ENCODE data around the gene UGT1A1.

Gene UGT1A1

DNA sequence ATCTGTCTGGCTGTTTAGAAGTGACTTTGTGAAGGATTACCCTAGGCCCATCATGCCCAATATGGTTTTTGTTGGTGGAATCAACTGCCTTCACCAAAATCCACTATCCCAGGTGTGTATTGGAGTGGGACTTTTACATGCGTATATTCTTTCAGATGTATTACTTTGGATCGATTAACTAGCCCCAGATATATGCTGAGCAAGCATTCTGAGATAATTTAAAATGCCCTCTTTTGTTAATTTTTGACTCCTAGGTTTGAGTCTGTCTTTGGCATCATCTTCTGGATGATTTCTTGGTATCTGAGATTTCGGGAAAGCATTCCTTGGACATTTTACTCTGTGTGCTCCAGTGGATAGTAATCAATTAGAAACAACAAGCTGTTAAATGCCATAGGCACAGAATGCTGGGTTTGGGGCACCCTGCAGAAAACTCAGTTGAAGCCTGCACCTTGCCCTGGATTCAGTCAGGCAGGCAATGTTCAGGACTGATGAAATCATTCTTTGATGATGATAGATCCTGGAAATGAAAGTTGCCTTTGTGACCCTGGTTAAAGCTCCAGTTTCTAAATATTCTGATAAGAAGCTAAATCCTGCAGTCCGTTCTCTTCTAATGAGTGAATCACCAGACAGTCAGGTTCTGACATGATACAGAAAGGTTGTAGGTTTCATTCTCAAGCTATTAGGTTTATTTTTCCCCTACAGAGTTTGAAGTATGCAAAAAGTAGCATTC lies 1.1 kb downstream of the UGT1A1 start:
- TF ChIP-seq, protein P1, sequence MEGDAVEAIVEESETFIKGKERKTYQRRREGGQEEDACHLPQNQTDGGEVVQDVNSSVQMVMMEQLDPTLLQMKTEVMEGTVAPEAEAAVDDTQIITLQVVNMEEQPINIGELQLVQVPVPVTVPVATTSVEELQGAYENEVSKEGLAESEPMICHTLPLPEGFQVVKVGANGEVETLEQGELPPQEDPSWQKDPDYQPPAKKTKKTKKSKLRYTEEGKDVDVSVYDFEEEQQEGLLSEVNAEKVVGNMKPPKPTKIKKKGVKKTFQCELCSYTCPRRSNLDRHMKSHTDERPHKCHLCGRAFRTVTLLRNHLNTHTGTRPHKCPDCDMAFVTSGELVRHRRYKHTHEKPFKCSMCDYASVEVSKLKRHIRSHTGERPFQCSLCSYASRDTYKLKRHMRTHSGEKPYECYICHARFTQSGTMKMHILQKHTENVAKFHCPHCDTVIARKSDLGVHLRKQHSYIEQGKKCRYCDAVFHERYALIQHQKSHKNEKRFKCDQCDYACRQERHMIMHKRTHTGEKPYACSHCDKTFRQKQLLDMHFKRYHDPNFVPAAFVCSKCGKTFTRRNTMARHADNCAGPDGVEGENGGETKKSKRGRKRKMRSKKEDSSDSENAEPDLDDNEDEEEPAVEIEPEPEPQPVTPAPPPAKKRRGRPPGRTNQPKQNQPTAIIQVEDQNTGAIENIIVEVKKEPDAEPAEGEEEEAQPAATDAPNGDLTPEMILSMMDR (IDR thresholded peaks at IDR 0.05; ENCODE audit: low read depth, low read length): no peak
- in situ Hi-C loops (cut with HindIII; ENCODE audit: low sequenced_read_pairs): no loop called here
- no peak overlapping the region for H3K4me3 ChIP-seq (ENCODE audit: low read depth, low read length)
- no peak for DNase-seq (ENCODE audit: low read depth, low spot score)

DNA sequence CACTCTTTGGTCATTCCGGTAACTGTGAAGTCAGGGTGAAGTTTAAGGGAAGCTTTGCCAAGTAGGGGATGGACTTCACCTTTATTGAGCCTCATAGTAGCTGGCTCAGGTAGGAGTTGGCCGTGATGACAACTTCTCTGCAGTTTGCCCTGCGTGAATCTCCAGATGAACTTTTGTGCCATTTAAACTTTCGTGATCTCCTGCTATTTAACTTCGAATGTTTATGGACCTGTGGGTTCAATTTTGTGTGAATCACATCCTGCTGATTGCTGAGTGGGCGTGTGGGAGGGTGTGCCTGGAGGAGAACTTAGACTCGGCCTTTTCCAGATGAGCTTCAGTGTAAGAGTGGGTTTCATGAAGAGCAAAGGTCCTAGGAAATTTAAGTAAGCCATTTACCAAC lies 4.2 kb downstream of the UGT1A1 start:
- TF ChIP-seq, protein P1 (IDR thresholded peaks at IDR 0.05; ENCODE audit: low read depth, low read length): no peak
- no peak overlapping the region for H3K4me3 ChIP-seq (ENCODE audit: low read depth, low read length)
- in situ Hi-C loops (cut with HindIII; ENCODE audit: low sequenced_read_pairs): no loop called here
- peak; percentile 35 for DNase-seq (ENCODE audit: low read depth, low spot score)

DNA sequence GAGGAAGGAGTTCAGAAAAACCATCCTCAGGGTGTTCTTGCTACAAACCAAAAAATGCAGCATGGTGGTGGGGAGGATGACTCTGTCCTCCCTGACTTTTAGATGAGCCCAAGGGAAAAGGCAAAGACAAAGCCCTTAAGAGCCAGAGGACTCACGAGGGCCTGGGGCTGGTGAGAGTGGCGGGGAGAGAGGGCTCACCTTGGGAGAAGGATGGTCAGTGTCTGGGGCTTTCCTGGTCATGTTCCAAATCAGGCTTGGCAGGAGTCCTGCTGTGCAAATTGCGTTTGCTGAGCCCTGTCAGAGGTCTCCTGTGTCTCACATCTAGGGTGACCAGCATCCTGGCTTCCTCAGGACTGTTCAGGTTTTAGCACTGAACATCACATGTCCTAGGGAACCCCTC lies 4.7 kb downstream of the UGT1A1 start:
- in situ Hi-C loops (cut with HindIII; ENCODE audit: low sequenced_read_pairs): no loop called here
- TF ChIP-seq, protein P1 (IDR thresholded peaks at IDR 0.05; ENCODE audit: low read depth, low read length): no peak
- no peak for DNase-seq (ENCODE audit: low read depth, low spot score)
- no peak overlapping the region for H3K4me3 ChIP-seq (ENCODE audit: low read depth, low read length)

DNA sequence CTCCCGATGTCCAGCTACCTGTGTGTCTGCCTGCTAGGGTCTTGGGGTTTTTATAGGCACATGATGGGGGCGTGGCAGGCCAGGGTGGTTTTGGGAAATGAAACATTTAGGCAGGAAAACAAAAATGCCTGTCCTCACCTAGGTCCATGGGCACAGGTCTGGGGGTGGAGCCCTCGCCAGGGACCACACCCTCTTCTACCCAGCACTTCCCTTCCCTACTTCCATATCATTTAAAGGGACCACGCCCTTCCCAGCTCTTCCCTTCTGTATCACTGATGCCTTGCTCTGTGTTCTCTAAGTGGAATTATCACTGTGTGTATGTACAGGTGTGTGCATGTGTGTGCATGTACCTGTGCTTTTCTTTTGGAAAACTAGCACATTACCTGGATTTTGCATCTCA lies 6.3 kb downstream of the UGT1A1 start:
- in situ Hi-C loops (cut with HindIII; ENCODE audit: low sequenced_read_pairs): no loop called here
- no peak for DNase-seq (ENCODE audit: low read depth, low spot score)
- H3K4me3 ChIP-seq (ENCODE audit: low read depth, low read length): no peak overlapping the region
- TF ChIP-seq, protein P1 (IDR thresholded peaks at IDR 0.05; ENCODE audit: low read depth, low read length): no peak

DNA sequence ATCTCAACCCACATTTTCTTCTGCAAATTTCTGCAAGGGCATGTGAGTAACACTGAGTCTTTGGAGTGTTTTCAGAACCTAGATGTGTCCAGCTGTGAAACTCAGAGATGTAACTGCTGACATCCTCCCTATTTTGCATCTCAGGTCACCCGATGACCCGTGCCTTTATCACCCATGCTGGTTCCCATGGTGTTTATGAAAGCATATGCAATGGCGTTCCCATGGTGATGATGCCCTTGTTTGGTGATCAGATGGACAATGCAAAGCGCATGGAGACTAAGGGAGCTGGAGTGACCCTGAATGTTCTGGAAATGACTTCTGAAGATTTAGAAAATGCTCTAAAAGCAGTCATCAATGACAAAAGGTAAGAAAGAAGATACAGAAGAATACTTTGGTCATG lies 8.0 kb downstream of the UGT1A1 start:
- in situ Hi-C loops (cut with HindIII; ENCODE audit: low sequenced_read_pairs): no loop called here
- H3K4me3 ChIP-seq (ENCODE audit: low read depth, low read length): no peak overlapping the region
- TF ChIP-seq, protein P1 (IDR thresholded peaks at IDR 0.05; ENCODE audit: low read depth, low read length): no peak
- DNase-seq (ENCODE audit: low read depth, low spot score): no peak

DNA sequence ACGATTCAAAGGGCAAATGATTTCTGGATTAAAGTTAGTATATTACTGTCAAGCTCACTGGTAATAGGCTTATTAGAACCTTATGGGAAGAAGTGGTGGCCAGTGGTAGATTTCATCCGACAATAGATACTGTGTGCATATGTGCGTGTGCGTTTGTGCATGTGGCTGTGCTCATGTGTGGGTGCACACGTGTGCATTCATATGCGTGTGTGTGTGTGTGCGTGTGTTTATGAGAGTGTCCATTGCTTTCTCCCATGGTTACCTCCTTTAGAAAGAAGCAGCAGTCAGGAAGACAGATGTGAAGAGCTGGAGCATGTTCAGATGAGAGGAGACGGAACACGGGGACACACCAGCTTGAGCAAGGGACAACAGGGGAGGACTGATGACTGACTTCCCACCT lies 9.2 kb downstream of the UGT1A1 start:
- in situ Hi-C loops (cut with HindIII; ENCODE audit: low sequenced_read_pairs): no loop called here
- no peak overlapping the region for H3K4me3 ChIP-seq (ENCODE audit: low read depth, low read length)
- TF ChIP-seq, protein P1 (IDR thresholded peaks at IDR 0.05; ENCODE audit: low read depth, low read length): no peak
- no peak for DNase-seq (ENCODE audit: low read depth, low spot score)

Data from astrocyte of the spinal cord (primary cell).